GM10248 (cell line): ENCODE data around the gene ZNFX1.
A peak's percentile ranks its signal among the peaks of the same experiment; 100 is the strongest.

Experiments
- CTCF ChIA-PET: fragments of 300-600 bp; sonication (Branson Sonifier 250); formaldehyde crosslinking; extraction: SDS; loops from one replicate; lab custom pipeline; 2021; ENCODE audit warnings: antibody characterized with exemption; lab: Yijun Ruan, JAX
- POLR2A ChIA-PET: fragments of 350-650 bp; sonication (Branson Sonifier 250); formaldehyde crosslinking; extraction: SDS; loops from one replicate; lab custom pipeline; 2020; ENCODE audit warnings: antibody characterized with exemption; lab: Yijun Ruan, JAX
- DNase-seq: peaks from one replicate; pipeline ENCODE4 v3.0.0; 2012; ENCODE audit errors: extremely low spot score
- CTCF ChIP-seq: IDR thresholded peaks from 2 replicates; pipeline ENCODE4 v1.5.1; 2012; ENCODE audit warnings: mild to moderate bottlenecking, low read depth; ENCODE audit errors: extremely low read depth, missing control alignments, control extremely low read depth

Gene ZNFX1

GRCh38 chr20:49280463-49281058 is 2.7 kb upstream of the ZNFX1 start:
- CTCF ChIA-PET = interaction anchor here (1.3 to 2.4 kb wide), 3 partner anchors 12 to 35 kb away, joined by 3 to 12 read pairs (median 5); no protein-coding TSS in a partner anchor

GRCh38 chr20:49279677-49280462 is 2.0 kb upstream of the ZNFX1 start:
- CTCF ChIA-PET = interaction anchor here (1.3 to 2.4 kb wide), 3 partner anchors 12 to 34 kb away, joined by 3 to 12 read pairs (median 5); no protein-coding TSS in a partner anchor

More at GRCh38 chr20:49280463-49281058, 2.7 kb upstream of the ZNFX1 start:
- TF ChIP-seq CTCF = no peak
- DNase-seq = no peak
- POLR2A ChIA-PET = interaction anchor here (0.5 to 1.3 kb wide), 8 partner anchors 11 to 417 kb away, joined by 3 to 9 read pairs (median 4); no protein-coding TSS in a partner anchor

GRCh38 chr20:49278818-49279676 is 1.2 kb upstream of the ZNFX1 start:
- TF ChIP-seq CTCF = no peak
- POLR2A ChIA-PET = interaction anchor here (0.6 to 1.2 kb wide), 3 partner anchors 8 to 831 kb away, joined by 3 to 10 read pairs (median 3); no protein-coding TSS in a partner anchor
- CTCF ChIA-PET = interaction anchor here (1.6 kb wide), 1 partner anchor 33 kb away, joined by 5 read pairs; no protein-coding TSS in a partner anchor
- DNase-seq = no peak

More at GRCh38 chr20:49279677-49280462, 2.0 kb upstream of the ZNFX1 start:
- POLR2A ChIA-PET = interaction anchor here (0.5 to 1.1 kb wide), 5 partner anchors 12 to 182 kb away, joined by 3 to 9 read pairs (median 5); no protein-coding TSS in a partner anchor
- no peak for TF ChIP-seq CTCF
- DNase-seq = no peak

- DNase-seq = no peak
- ChIA-PET CTCF (no interaction called here), POLR2A (interaction anchor here (0.7 to 1.2 kb wide), 5 partner anchors 8 to 28 kb away, joined by 3 to 8 read pairs (median 4); no protein-coding TSS in a partner anchor)
- TF ChIP-seq CTCF = no peak
Measured at GRCh38 chr20:49277786-49278035, 146 bp downstream of the ZNFX1 start.

- peak; percentile 30 for DNase-seq
- TF ChIP-seq CTCF = no peak
- CTCF ChIA-PET = interaction anchor here (1.1 to 1.7 kb wide), 3 partner anchors 22 to 144 kb away, joined by 3 to 5 read pairs (median 4); no protein-coding TSS in a partner anchor
- POLR2A ChIA-PET = interaction anchor here (0.8 to 1.2 kb wide), 5 partner anchors 10 to 28 kb away, joined by 3 to 8 read pairs (median 5); no protein-coding TSS in a partner anchor
Measured at GRCh38 chr20:49276961-49277785, 684 bp downstream of the ZNFX1 start.
